Middle frontal gyrus (tissue), 1 donor: Measurements from ENCODE around the gene DERL2.
"Not testable (repeated sequence)": the region's sequence is repeated elsewhere in the genome, so short reads cannot be mapped to it uniquely, and the experiment has no call there.

ENCODE experiments used
- DNase-seq: peaks from one replicate; pipeline ENCODE4 v3.0.0-alpha.2; 2015; ENCODE audit warnings: low spot score; ENCODE audit errors: extremely low spot score

DERL2 gene

DNA sequence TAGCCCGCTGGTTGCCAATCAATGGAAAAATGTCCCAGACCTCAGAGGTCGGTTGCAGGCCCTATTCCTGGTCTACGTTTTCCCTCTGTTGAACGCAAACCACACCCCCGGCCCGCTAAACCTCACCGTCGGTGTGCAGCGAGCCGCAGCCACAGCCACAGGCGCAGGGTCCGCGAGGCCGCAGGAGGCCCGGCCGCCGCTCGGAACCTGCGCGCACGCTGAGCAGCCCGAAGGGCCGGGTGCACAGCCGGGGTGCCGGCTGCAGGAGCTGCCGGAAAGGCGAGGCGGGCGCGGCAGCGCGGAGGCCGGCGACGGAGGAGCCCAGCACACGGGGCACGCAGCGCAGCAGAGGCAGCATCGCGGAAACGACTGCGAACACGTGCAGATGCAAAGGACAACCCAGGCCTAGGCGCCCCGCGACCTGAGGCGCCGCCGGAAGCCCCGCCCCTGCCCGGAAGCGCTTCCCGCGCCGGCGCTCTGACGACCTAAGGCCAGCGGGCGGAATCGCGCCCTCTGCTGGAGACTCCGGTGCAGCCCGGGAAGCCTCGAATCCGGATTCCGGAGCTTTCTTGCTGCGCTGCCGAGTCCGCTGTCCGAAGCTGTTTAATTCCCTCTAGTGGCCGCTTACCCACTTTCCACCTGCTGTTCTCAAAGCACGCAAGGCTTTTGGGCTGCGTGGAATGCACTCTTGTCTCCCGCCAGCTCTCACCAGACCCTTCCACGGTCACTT lies 47.1 kb downstream of the DERL2 start, which contains the start of gene C1QBP:
Gene C1QBP, minus strand, starts transcription at position 440 of the 730 bp plus-strand sequence. Its CDS starts 82 bp downstream, at position 358.
- peak; percentile 89 for DNase-seq

DNA sequence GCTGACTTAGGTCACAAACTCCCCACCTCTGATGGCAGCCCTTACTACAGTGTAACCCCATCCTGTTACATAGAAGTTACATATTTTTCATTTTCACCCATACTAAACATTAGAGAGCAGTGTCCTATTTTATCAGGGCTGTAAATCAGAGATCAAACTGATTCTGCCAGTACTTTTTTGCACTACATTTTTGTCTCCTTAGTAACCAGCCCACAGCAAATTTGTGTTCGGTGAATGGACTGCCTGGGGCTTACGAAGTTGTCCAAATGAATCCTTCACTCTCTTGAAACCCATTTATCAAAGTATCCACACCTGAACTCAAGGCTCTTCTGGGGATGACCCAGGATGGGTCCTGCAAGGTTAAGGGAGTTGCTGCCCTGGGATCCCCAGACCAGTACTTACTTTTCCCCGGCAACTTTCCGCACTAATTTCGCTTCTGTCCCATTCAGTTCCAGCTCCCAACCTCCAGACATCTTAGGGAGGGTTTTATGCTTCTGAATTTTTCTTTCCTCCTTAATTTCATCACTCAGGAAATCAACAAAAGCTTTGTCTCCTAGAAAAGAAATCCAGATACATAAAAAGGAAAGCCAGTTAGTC lies 48.2 kb downstream of the DERL2 start:
- no peak for DNase-seq

GRCh38 chr17:5435781-5436315 lies 50.1 kb downstream of the DERL2 start:
- not testable (repeated sequence) for DNase-seq

- no peak for DNase-seq
Observed at GRCh38 chr17:5434984-5435383, 51.0 kb downstream of the DERL2 start.

DNA sequence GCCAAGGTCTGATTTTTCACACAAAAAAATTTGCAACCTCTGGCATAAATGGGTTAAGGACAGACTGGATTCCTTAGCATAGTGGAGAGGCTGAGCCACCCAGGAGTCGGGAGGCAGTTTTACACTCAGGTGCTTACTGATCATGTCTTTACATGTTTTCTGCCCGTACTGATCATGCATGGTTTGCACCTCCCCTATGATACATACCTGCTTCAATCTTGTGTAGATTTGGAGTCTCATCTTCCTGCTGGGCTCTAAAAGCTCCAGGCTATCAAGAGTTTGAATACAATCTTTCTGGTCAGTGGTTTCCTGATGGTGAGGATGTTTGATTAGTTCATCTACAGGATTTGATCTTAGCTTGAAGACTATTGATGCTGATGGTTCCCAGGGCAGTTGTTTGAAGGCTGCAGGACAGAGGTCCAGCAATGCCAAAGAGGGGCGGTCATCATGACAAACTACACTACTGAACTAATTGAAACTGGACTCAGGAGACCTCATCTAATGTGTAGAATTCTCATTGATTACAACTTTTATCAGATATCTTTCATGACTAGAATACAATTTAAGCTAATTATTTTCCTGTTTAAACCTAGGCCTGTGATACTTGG lies 53.9 kb downstream of the DERL2 start:
- no peak for DNase-seq

DNA sequence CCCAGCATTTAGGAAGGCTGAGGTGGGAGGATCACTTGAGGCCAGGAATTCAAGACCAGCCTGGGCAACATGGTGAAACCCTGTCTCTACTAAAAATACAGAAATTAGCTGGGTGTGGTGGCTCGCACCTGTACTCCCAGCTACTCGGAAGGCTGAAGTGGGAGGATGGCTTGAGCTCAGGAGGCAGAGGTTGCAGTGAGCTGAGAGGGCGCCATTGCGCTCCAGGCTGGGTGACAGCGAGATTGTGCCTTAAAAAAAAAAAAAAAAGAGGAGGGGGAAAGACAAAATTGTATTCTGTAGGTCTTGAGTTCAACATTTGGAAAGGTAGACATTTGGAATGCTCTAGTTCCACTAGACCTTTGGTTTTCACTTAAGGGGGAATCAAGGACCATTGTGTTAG lies 54.7 kb downstream of the DERL2 start:
- not testable (repeated sequence) for DNase-seq

DNA sequence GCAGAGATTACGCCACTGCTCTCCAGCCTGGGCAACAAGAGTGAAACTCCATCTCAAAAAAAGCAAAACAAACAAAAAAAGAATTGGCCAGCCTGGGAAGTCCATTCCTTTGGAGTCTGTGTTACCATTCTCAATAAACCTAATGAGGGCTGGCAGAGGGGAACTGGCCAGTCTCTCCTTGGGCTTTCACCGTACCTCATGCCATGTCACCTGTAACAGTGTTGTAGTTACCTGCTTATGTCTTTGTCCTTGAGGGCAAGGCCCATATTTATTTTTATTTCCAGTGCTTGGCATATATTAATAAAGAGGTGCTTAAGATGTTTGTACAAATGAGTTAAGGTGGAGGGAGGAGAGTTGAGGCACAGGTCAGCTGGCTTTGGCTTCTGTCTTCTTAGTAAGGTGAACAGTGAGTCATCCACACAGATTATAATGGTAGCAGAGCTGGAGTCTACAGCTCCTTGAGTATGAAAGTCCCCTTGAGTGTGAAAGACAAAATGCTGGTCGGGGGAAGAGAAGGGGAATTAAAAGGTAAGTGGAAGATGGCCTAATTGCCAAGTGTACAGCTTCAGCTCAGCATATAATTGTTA lies 55.5 kb downstream of the DERL2 start:
- DNase-seq, result no peak

DNA sequence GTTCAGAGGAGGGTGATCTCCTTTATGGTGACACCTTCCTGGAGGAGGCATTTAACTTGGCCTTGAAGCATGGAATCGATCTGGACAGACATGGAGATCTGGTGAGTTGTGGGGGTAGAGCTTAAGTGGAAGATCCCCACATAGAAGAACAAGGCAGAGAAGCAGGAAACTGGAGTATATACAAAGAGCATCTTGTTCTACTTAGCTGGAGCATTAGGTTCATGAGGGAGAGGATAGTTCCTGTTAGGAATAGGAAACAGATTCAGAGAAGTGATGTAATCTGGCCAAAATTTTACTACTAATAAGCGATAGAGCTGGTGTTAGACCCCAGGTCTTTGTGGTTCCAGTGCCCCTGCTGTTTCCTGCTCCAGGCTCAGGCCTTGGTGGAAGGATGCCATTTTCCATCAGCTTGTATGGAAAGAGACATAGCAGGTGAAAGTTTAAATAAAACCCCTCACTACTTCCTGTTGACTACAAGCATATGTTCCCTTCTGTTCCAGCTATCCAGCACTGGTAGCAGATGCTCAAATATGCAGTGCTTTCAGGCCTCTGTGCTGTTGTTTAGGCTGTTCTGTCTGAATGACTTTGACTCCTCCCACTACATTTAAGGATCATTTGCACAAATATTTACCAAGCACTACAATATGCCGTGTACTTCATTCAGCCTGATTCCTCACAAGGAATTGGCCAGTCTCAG lies 56.6 kb downstream of the DERL2 start:
- DNase-seq, result no peak

GRCh38 chr17:5425826-5426225 lies 60.2 kb downstream of the DERL2 start:
- DNase-seq, result no peak

- DNase-seq, result no peak
Observed at GRCh38 chr17:5424909-5425308, 61.1 kb downstream of the DERL2 start.

DNA sequence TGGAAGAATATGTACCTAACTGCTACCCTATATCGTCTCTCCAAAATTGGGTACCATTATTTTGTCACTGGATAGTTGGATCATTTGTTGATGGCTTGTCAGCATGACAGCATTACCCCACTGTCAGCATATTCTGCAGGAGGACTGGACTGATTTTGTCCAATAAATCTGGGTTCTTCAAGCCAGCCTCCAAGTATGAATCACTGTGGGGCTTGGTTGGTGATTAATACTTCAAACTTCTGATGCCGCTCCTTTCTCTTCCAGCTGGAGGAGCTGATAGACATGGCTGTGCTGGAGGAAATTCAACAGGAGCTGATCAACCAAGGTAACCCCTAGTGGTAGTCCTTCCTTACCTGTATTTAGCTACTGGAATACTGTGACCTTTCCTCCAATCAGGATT lies 63.5 kb downstream of the DERL2 start:
- no peak for DNase-seq
